VCaP (cell line): ENCODE data around the gene SLCO4C1.

Source experiments
- H3K27ac ChIP-seq: fragments of 450-650 bp; 2 replicates; pipeline ENCODE4 v1.5.1; 2017
- CTCF ChIP-seq: fragments of 450-650 bp; conservative IDR thresholded peaks from 2 replicates; pipeline ENCODE4 v1.5.1; 2017; ENCODE audit warnings: mild to moderate bottlenecking, moderate library complexity

SLCO4C1 gene

DNA sequence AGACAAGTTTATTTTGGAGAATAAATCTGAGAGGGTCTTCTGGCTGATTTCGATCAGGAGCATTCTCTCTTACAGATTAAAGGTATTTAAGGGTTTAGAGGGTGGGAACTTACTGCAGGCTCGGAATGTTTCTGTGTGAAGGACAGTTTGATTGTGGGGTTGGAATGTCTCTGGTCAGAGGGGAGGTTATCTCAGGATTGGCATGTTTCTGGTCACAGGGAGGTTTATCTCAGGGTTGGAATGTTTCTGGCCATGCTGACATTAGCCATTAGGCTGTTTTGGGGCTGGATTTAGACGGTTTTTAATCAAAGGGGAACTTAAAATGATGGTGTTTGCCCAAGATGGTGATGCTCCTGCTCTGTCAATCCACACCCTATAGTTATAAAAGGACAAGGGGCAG lies 95.2 kb downstream of the SLCO4C1 start:
- TF ChIP-seq CTCF = no peak
- no peak overlapping the region for H3K27ac ChIP-seq

DNA sequence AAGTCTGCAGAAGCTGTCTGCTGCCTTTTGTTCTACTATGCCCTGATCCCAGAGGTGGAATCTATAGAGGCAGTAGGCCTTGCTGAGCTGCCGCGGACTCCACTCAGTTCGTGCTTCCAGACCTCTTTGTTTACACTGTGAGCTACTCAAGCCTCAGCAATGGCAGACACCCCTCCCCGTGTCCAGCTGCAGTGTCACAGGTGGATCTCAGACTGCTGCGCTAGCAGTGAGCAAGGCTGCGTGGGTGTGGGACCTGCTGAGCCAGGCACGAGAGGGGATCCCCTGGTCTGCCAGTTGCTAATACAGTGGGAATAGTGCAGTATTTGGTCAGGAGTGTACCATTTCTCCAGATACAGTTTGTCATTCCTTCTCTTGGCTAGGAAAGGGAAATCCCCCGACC lies 99.6 kb downstream of the SLCO4C1 start:
- no peak for TF ChIP-seq CTCF
- no peak overlapping the region for H3K27ac ChIP-seq
